ENCODE results near the gene SHISA9. TPM values are rescaled to one million over a fixed set of nuclear protein-coding genes. Genes with fewer than 3 reads are reported as not detected.

The SHISA9 gene
- total RNA-seq, 1 donor from 2014 or later, result 96.6 TPM

- no peaks in the 10 kb centered on the region for H3K36me3 Mint-ChIP-seq (ENCODE audit: unreplicated experiment)
- peaks cover 8% of the 10 kb centered on the region for H3K27me3 Mint-ChIP-seq (ENCODE audit: unreplicated experiment)
- H3K4me1 Mint-ChIP-seq (ENCODE audit: low read depth, unreplicated experiment), result no peaks in the 10 kb centered on the region
- no peak overlapping the region for H3K4me3 Mint-ChIP-seq (ENCODE audit: unreplicated experiment)
- no peak overlapping the region for H3K27ac Mint-ChIP-seq (ENCODE audit: unreplicated experiment)
- DNase-seq, result no peak
- TF ChIP-seq CTCF (IDR thresholded peaks at IDR 0.05; ENCODE audit: partially characterized antibody, unreplicated experiment), result no peak
- no peaks in the 10 kb centered on the region for H3K9me3 Mint-ChIP-seq (ENCODE audit: unreplicated experiment)
These were observed 154.1 kb downstream of the SHISA9 start for GRCh38 chr16:13055480-13055879.

- no peaks in the 10 kb centered on the region for H3K36me3 Mint-ChIP-seq (ENCODE audit: unreplicated experiment)
- DNase-seq, result no peak
- H3K9me3 Mint-ChIP-seq (ENCODE audit: unreplicated experiment), result peaks cover 1% of the 10 kb centered on the region
- H3K4me1 Mint-ChIP-seq (ENCODE audit: low read depth, unreplicated experiment), result peaks cover under 1% of the 10 kb centered on the region
- H3K27ac Mint-ChIP-seq (ENCODE audit: unreplicated experiment), result no peak overlapping the region
- TF ChIP-seq CTCF (IDR thresholded peaks at IDR 0.05; ENCODE audit: partially characterized antibody, unreplicated experiment), result no peak
- no peak overlapping the region for H3K4me3 Mint-ChIP-seq (ENCODE audit: unreplicated experiment)
- peaks cover 8% of the 10 kb centered on the region for H3K27me3 Mint-ChIP-seq (ENCODE audit: unreplicated experiment)
These were observed 155.2 kb downstream of the SHISA9 start for GRCh38 chr16:13056607-13057006.

GRCh38 chr16:13060932-13061331, 159.5 kb downstream of the SHISA9 start:
- Mint-ChIP-seq H3K9me3 (ENCODE audit: unreplicated experiment) (peaks cover 2% of the 10 kb centered on the region), H3K36me3 (ENCODE audit: unreplicated experiment) (peaks cover 2% of the 10 kb centered on the region), H3K4me3 (ENCODE audit: unreplicated experiment) (no peak overlapping the region), H3K27me3 (ENCODE audit: unreplicated experiment) (peaks cover 8% of the 10 kb centered on the region), H3K27ac (ENCODE audit: unreplicated experiment) (no peak overlapping the region), H3K4me1 (ENCODE audit: low read depth, unreplicated experiment) (peaks cover 2% of the 10 kb centered on the region)
- DNase-seq, result no peak
- TF ChIP-seq CTCF (IDR thresholded peaks at IDR 0.05; ENCODE audit: partially characterized antibody, unreplicated experiment), result no peak

GRCh38 chr16:13061691-13062090, 160.3 kb downstream of the SHISA9 start:
- Mint-ChIP-seq H3K9me3 (ENCODE audit: unreplicated experiment) (peaks cover 4% of the 10 kb centered on the region), H3K4me1 (ENCODE audit: low read depth, unreplicated experiment) (peaks cover 2% of the 10 kb centered on the region), H3K27ac (ENCODE audit: unreplicated experiment) (no peak overlapping the region), H3K27me3 (ENCODE audit: unreplicated experiment) (peaks cover 6% of the 10 kb centered on the region), H3K4me3 (ENCODE audit: unreplicated experiment) (no peak overlapping the region), H3K36me3 (ENCODE audit: unreplicated experiment) (peaks cover 7% of the 10 kb centered on the region)
- no peak for TF ChIP-seq CTCF (IDR thresholded peaks at IDR 0.05; ENCODE audit: partially characterized antibody, unreplicated experiment)
- no peak for DNase-seq

GRCh38 chr16:13062219-13062618, 160.8 kb downstream of the SHISA9 start:
- H3K36me3 Mint-ChIP-seq (ENCODE audit: unreplicated experiment), result peaks cover 7% of the 10 kb centered on the region
- peaks cover 2% of the 10 kb centered on the region for H3K4me1 Mint-ChIP-seq (ENCODE audit: low read depth, unreplicated experiment)
- H3K4me3 Mint-ChIP-seq (ENCODE audit: unreplicated experiment), result no peak overlapping the region
- TF ChIP-seq CTCF (IDR thresholded peaks at IDR 0.05; ENCODE audit: partially characterized antibody, unreplicated experiment), result no peak
- H3K27ac Mint-ChIP-seq (ENCODE audit: unreplicated experiment), result no peak overlapping the region
- DNase-seq, result no peak
- H3K27me3 Mint-ChIP-seq (ENCODE audit: unreplicated experiment), result peaks cover 7% of the 10 kb centered on the region
- H3K9me3 Mint-ChIP-seq (ENCODE audit: unreplicated experiment), result peaks cover 4% of the 10 kb centered on the region

Data from glutamatergic neuron (in vitro differentiated cells).